ENCODE data around the gene MEIOSIN. TPM values are rescaled to one million over a fixed set of nuclear protein-coding genes. Genes with fewer than 3 reads are reported as not detected.

Gene MEIOSIN
- total and polyA plus RNA-seq, 9 of the 15 experiments (the other 6 are each of a cell fraction or from before 2014, with no cell fraction given): 0.06 to 2.0 (median 0.76) TPM

GRCh38 chr19:45691516-45692186 lies 41.6 kb upstream of the MEIOSIN start, which contains the start of gene SNRPD2 (continued):
- TF ChIP-seq ZBTB43 (CRISPR knock-in tag; IDR thresholded peaks at IDR 0.05) (no peak), UBTF (IDR thresholded peaks at IDR 0.05; ENCODE audit: borderline replicate concordance in 1 of 2, low read depth in 2 of 2, low read length in 2 of 2) (peak in 1 of 2 experiments; percentile 61; a peak in 1 of 4 replicates), SP1 (CRISPR knock-in tag; IDR thresholded peaks at IDR 0.05) (no peak), PBX2 (CRISPR knock-in tag; IDR thresholded peaks at IDR 0.05; ENCODE audit: low read depth) (no peak), PBX2 (tag; conservative IDR thresholded peaks at IDR 0.05; ENCODE audit: low read depth) (no peak), ZNF274 (IDR thresholded peaks at IDR 0.05; ENCODE audit: borderline replicate concordance, low read depth, low read length) (no peak), ZNF592 (IDR thresholded peaks at IDR 0.05) (no peak), CGGBP1 (CRISPR knock-in tag; IDR thresholded peaks at IDR 0.05) (no peak), USF1 (CRISPR knock-in tag; IDR thresholded peaks at IDR 0.05) (peak; percentile 57), SREBF2 (CRISPR knock-in tag; IDR thresholded peaks at IDR 0.05) (no peak), RAD21 (CRISPR knock-in tag; conservative IDR thresholded peaks at IDR 0.05 in 1 of 2, IDR thresholded peaks at IDR 0.05 in 1 of 2) (no peak), GTF2B (IDR thresholded peaks at IDR 0.05; ENCODE audit: extremely low read depth, insufficient read length) (no peak), POLR3A (IDR thresholded peaks at IDR 0.05; ENCODE audit: borderline replicate concordance, extremely low read depth, insufficient read depth, insufficient read length) (no peak)
